HEK293 (cell line): ENCODE measurements around the gene ENTREP3.

Experiments used
- CTCF ChIP-seq: fragments of 450-650 bp; formaldehyde crosslinking; IDR thresholded peaks from 2 replicates; pipeline ENCODE4 v1.5.1; 2016; ENCODE audit warnings: missing biosample characterization, missing genetic modification characterization
- KLF8 ChIP-seq: fragments of 450-650 bp; formaldehyde crosslinking; IDR thresholded peaks from 2 replicates; pipeline ENCODE4 v1.5.1; 2016; ENCODE audit warnings: missing biosample characterization, missing genetic modification characterization

- TF ChIP-seq CTCF (no peak), KLF8 (tag by site-specific recombination) (no peak)
Measured at GRCh38 chr1:155219592-155220031, 35.7 kb downstream of the ENTREP3 start.
